HCT116 (cell line): ENCODE measurements around the gene FBXO31.
"Not testable (repeated sequence)": the region's sequence is repeated elsewhere in the genome, so short reads cannot be mapped to it uniquely, and the experiment has no call there.

ENCODE experiments used
- CEBPB ChIP-seq: IDR thresholded peaks from 2 replicates; pipeline ENCODE4 v1.6.1; 2012; ENCODE audit warnings: low read depth
- CTCF ChIP-seq, 3 experiments: fragments of 200-600 bp in 1 of 3; sonication (generic) in 1 of 3; IDR thresholded peaks in 2 of 3; conservative IDR thresholded peaks in 1 of 3; 2 replicates each; pipeline ENCODE4 v1.5.1; 2012 to 2017; ENCODE audit warnings: low read depth in 2 of 3, low read length in 2 of 3, antibody characterized with exemption in 1 of 3, borderline replicate concordance in 1 of 3, control low read depth in 1 of 3, mild to moderate bottlenecking in 1 of 3, mixed read lengths in 1 of 3, mixed run types in 1 of 3, moderate library complexity in 1 of 3; ENCODE audit not compliant: insufficient read depth in 1 of 3
- EGR1 ChIP-seq: IDR thresholded peaks from 2 replicates; pipeline ENCODE4 v1.6.1; 2012; ENCODE audit warnings: low read depth
- EZH2phosphoT487 ChIP-seq: fragments of 200-600 bp; IDR thresholded peaks from 2 replicates; pipeline ENCODE4 v1.6.1; 2018; ENCODE audit warnings: antibody characterized with exemption, borderline replicate concordance
- JUND ChIP-seq: IDR thresholded peaks from 2 replicates; pipeline ENCODE4 v1.6.1; 2012
- MAX ChIP-seq: IDR thresholded peaks from 2 replicates; pipeline ENCODE4 v1.6.1; 2012
- POLR2A ChIP-seq: IDR thresholded peaks from 2 replicates; pipeline ENCODE4 v1.7.0; 2011; ENCODE audit warnings: borderline replicate concordance; ENCODE audit not compliant: insufficient read depth, insufficient read length; ENCODE audit errors: extremely low read depth
- POLR2AphosphoS5 ChIP-seq: IDR thresholded peaks from 2 replicates; pipeline ENCODE4 v1.6.1; 2011; ENCODE audit warnings: mild to moderate bottlenecking, low read depth, low read length, moderate library complexity
- SIN3A ChIP-seq: IDR thresholded peaks from 2 replicates; pipeline ENCODE4 v1.6.1; 2012; ENCODE audit warnings: low read depth
- SP1 ChIP-seq: IDR thresholded peaks from 2 replicates; pipeline ENCODE4 v1.6.1; 2012; ENCODE audit warnings: low read depth
- SRF ChIP-seq: IDR thresholded peaks from 2 replicates; pipeline ENCODE4 v1.6.1; 2012; ENCODE audit warnings: low read depth
- ZFX ChIP-seq: fragments of 450-650 bp; IDR thresholded peaks from 2 replicates; pipeline ENCODE4 v1.6.1; 2017
- ZNF274 ChIP-seq: fragments of 200-500 bp; sonication (Bioruptor generic); IDR thresholded peaks from 2 replicates; pipeline ENCODE4 v1.6.1; 2014; ENCODE audit warnings: mild to moderate bottlenecking, low read depth, low read length, inconsistent platforms

- not testable (repeated sequence) for TF ChIP-seq POLR2A; POLR2AphosphoS5; CTCF (IDR thresholded peaks at IDR 0.05 in 2 of 3, conservative IDR thresholded peaks at IDR 0.05 in 1 of 3; ENCODE audit: borderline replicate concordance in 1 of 3, insufficient read depth in 1 of 3, low read depth in 2 of 3, low read length in 2 of 3); SP1; EZH2phosphoT487; EGR1; CEBPB; ZNF274; JUND; ZFX; SIN3A; SRF; MAX
Measured at GRCh38 chr16:87379312-87379752, 4.2 kb downstream of the FBXO31 start.
